NCI-H510A treated with DMSO at 0.1 percent for 48 hours (cell line): ENCODE measurements around the gene ADAM22.

ENCODE experiments used
- DNase-seq: peaks from one replicate; lab custom pipeline; 2025; lab: John Stamatoyannopoulos, UW

ADAM22 gene

GRCh38 chr7:88040694-88041093 is 106.6 kb downstream of the ADAM22 start:
- DNase-seq: no peak

GRCh38 chr7:88041583-88041982 is 107.5 kb downstream of the ADAM22 start:
- no peak for DNase-seq

GRCh38 chr7:88042157-88042556 is 108.1 kb downstream of the ADAM22 start:
- DNase-seq: no peak

GRCh38 chr7:88042803-88043202 is 108.8 kb downstream of the ADAM22 start:
- DNase-seq: no peak

GRCh38 chr7:88044069-88044468 is 110.0 kb downstream of the ADAM22 start:
- DNase-seq: no peak

- DNase-seq: no peak
Measured at GRCh38 chr7:88046839-88047573, 113.0 kb downstream of the ADAM22 start.

- DNase-seq: no peak
Measured at GRCh38 chr7:88057655-88058054, 123.6 kb downstream of the ADAM22 start.

- DNase-seq: no peak
Measured at GRCh38 chr7:88062238-88062637, 128.2 kb downstream of the ADAM22 start.

GRCh38 chr7:88069093-88069492 is 135.0 kb downstream of the ADAM22 start:
- no peak for DNase-seq

GRCh38 chr7:88071994-88072714 is 138.1 kb downstream of the ADAM22 start:
- DNase-seq: no peak

- DNase-seq: no peak
Measured at GRCh38 chr7:88072715-88073055, 138.6 kb downstream of the ADAM22 start.

GRCh38 chr7:88073626-88074025 is 139.6 kb downstream of the ADAM22 start:
- DNase-seq: no peak

- DNase-seq: no peak
Measured at GRCh38 chr7:88075216-88075615, 141.2 kb downstream of the ADAM22 start.

GRCh38 chr7:88083883-88084282 is 149.8 kb downstream of the ADAM22 start:
- DNase-seq: no peak

- no peak for DNase-seq
Measured at GRCh38 chr7:88089561-88089960, 155.5 kb downstream of the ADAM22 start.

GRCh38 chr7:88090240-88090639 is 156.2 kb downstream of the ADAM22 start:
- DNase-seq: no peak

- no peak for DNase-seq
Measured at GRCh38 chr7:88090671-88091070, 156.6 kb downstream of the ADAM22 start.

GRCh38 chr7:88091988-88092675 is 158.1 kb downstream of the ADAM22 start:
- no peak for DNase-seq

GRCh38 chr7:88092676-88092999 is 158.6 kb downstream of the ADAM22 start:
- peak; percentile 3 for DNase-seq

- no peak for DNase-seq
Measured at GRCh38 chr7:88101769-88102168, 167.7 kb downstream of the ADAM22 start.

GRCh38 chr7:88102675-88103074 is 168.6 kb downstream of the ADAM22 start:
- no peak for DNase-seq

GRCh38 chr7:88104732-88105131 is 170.7 kb downstream of the ADAM22 start:
- no peak for DNase-seq

GRCh38 chr7:88105231-88105630 is 171.2 kb downstream of the ADAM22 start:
- no peak for DNase-seq
